Endothelial cell of umbilical vein (primary cell): ENCODE measurements around the gene LIPE.

Source experiments
- EZH2 ChIP-seq: IDR thresholded peaks from 2 replicates; pipeline ENCODE4 v1.6.1; 2012; ENCODE audit warnings: borderline replicate concordance, low read depth, mild to moderate bottlenecking, moderate library complexity, low read length, inconsistent platforms; ENCODE audit not compliant: severe bottlenecking
- FOS ChIP-seq: IDR thresholded peaks from 2 replicates; pipeline ENCODE4 v1.6.1; 2011; ENCODE audit warnings: mild to moderate bottlenecking, low read length, moderate library complexity, borderline replicate concordance; ENCODE audit not compliant: insufficient read depth
- GATA2 ChIP-seq: IDR thresholded peaks from 2 replicates; pipeline ENCODE4 v1.7.0; 2011; ENCODE audit warnings: low read depth, mild to moderate bottlenecking, moderate library complexity, mixed read lengths, low read length; ENCODE audit not compliant: insufficient read length, insufficient read depth
- JUN ChIP-seq: IDR thresholded peaks from 2 replicates; pipeline ENCODE4 v1.6.1; 2011; ENCODE audit warnings: borderline replicate concordance, low read depth; ENCODE audit not compliant: insufficient read length, insufficient read depth
- MYC ChIP-seq: IDR thresholded peaks from one replicate; pipeline ENCODE4 v1.6.1; 2011; ENCODE audit warnings: mild to moderate bottlenecking, low read depth, low read length
- POLR2A ChIP-seq: IDR thresholded peaks from 2 replicates; pipeline ENCODE4 v1.6.1; 2012; ENCODE audit warnings: low read depth, mild to moderate bottlenecking, control low read depth, low read length
- POLR2AphosphoS5 ChIP-seq: IDR thresholded peaks from 2 replicates; pipeline ENCODE4 v1.6.1; 2012; ENCODE audit warnings: low read depth, mild to moderate bottlenecking, control low read depth, low read length, moderate library complexity; ENCODE audit not compliant: insufficient read depth
- TF ChIP-seq, protein P1 (sequence below), 2 donors: IDR thresholded peaks; 1 replicate in 1 of 2; 2 replicates in 1 of 2; pipeline ENCODE4 v1.5.1; 2011; ENCODE audit warnings: low read length in 2 of 2, mild to moderate bottlenecking in 2 of 2, moderate library complexity in 2 of 2, control low read depth in 1 of 2, inconsistent platforms in 1 of 2, low read depth in 1 of 2; ENCODE audit not compliant: insufficient read depth in 1 of 2; ENCODE audit errors: extremely low read depth in 1 of 2

DNA sequence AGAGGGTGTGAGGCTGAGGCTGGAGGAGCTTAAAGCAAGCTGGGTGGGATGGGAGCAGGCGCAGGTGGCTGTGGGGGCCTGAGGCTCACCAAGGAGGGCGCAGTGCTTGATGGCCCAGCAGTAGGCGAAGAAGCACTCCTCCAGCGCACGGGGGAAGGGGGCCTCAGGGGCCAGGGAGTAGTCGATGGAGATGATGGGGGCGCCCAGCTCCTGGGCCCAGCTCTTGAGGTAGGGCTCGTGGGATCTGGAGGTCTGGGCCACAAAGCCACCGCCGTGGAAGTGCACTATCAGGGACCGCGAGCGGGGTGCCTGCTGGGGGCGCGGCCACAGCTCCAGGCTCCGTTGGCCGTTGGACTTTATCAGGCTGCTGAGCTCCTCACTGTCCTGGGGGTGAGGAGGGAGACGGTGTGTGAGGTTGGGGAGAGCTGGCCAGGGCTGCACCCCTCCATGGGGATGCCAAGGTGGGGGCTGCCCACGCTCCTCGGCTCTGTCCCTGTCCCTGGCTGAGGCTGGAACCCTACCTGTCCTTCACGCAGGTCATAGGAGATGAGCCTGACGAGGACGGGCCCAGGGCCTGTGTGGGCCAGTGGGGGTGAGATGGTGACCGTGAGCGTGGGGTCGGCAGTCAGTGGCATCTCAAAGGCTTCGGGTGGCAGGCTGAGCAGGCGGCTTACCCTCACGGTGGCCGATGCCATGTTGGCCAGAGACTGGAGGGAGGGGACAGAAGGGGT, 19.9 kb downstream of the LIPE start:
- TF ChIP-seq, protein P1, sequence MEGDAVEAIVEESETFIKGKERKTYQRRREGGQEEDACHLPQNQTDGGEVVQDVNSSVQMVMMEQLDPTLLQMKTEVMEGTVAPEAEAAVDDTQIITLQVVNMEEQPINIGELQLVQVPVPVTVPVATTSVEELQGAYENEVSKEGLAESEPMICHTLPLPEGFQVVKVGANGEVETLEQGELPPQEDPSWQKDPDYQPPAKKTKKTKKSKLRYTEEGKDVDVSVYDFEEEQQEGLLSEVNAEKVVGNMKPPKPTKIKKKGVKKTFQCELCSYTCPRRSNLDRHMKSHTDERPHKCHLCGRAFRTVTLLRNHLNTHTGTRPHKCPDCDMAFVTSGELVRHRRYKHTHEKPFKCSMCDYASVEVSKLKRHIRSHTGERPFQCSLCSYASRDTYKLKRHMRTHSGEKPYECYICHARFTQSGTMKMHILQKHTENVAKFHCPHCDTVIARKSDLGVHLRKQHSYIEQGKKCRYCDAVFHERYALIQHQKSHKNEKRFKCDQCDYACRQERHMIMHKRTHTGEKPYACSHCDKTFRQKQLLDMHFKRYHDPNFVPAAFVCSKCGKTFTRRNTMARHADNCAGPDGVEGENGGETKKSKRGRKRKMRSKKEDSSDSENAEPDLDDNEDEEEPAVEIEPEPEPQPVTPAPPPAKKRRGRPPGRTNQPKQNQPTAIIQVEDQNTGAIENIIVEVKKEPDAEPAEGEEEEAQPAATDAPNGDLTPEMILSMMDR (IDR thresholded peaks at IDR 0.05; ENCODE audit: extremely low read depth in 1 of 2, insufficient read depth in 1 of 2, low read depth in 1 of 2, low read length in 2 of 2): no peak
- TF ChIP-seq EZH2 (no peak), JUN (no peak), MYC (no peak), GATA2 (no peak), FOS (no peak), POLR2A (no peak), POLR2AphosphoS5 (no peak)
